ENCODE measurements around the gene SSH2.

Gene SSH2

DNA sequence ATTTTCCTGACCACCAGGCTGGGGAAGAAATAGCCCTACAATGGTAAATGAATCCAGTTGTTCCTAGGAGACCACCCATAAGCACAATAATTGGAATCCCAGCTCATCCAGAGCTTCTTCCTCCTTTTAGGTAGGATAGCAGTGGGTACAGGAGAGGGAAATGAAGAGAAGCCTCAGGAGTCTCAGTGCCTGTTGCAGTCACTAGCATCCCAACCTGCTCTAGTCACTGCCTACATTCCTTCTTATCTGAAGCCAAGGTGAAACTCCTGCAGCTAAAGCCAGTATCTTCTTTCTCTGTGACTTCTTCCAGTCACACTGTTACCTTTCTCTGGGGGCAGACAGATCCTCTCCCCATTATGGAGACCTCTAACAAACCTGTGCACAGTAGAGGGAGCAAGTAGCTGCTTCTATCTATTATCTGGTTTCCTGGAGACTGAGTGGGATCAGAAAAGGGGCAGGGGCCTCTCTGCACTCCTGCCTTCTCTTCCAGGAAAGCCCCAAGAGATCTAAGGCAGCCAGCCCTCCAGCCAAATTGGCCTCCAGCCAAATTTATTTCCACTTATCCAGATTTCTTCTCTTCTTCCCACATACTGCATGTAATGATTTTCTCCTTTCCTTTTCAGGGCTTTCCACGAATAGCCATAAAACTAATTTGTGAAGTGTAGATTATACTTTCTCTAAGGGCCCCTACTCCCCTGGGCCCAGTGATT, 85.5 kb downstream of the SSH2 start:
- Histone ChIP-seq H3K36me3 (peaks cover 3% of the 10 kb centered on the region; the same call in 1 of the 2 replicates), H3K9me3 (ENCODE audit: severe bottlenecking) (no peaks in the 10 kb centered on the region), H3K27me3 (ENCODE audit: insufficient read depth, low read depth, severe bottlenecking) (no peaks in the 10 kb centered on the region), H3K27ac (no peak overlapping the region), H3K4me3 (ENCODE audit: low read depth, low read length) (no peak overlapping the region)
- TF ChIP-seq, protein P1, sequence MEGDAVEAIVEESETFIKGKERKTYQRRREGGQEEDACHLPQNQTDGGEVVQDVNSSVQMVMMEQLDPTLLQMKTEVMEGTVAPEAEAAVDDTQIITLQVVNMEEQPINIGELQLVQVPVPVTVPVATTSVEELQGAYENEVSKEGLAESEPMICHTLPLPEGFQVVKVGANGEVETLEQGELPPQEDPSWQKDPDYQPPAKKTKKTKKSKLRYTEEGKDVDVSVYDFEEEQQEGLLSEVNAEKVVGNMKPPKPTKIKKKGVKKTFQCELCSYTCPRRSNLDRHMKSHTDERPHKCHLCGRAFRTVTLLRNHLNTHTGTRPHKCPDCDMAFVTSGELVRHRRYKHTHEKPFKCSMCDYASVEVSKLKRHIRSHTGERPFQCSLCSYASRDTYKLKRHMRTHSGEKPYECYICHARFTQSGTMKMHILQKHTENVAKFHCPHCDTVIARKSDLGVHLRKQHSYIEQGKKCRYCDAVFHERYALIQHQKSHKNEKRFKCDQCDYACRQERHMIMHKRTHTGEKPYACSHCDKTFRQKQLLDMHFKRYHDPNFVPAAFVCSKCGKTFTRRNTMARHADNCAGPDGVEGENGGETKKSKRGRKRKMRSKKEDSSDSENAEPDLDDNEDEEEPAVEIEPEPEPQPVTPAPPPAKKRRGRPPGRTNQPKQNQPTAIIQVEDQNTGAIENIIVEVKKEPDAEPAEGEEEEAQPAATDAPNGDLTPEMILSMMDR (IDR thresholded peaks at IDR 0.05; ENCODE audit: low read depth, low read length): no peak
- DNase-seq: no peak

DNA sequence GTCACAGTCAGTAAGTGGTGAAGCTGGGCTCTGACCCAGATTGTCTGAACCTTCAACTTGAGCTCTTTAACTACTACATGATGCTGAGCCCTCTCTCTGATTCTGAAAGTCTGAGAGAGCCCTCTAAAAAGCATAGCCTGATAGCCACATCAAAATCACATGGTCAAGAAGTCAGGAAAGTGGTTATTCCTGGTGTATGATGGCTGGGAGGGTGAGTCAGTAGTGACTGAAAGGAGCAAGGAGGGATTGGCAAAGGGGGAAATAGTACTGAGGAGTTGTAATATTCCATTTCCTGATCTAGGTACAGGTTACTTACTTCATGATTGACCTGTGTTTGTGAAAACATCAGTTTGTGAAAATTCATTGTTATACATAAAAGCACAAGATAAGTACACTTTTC, 89.1 kb downstream of the SSH2 start:
- Histone ChIP-seq H3K27me3 (ENCODE audit: insufficient read depth, low read depth, severe bottlenecking) (no peaks in the 10 kb centered on the region), H3K9me3 (ENCODE audit: severe bottlenecking) (no peaks in the 10 kb centered on the region), H3K4me3 (ENCODE audit: low read depth, low read length) (no peak overlapping the region), H3K36me3 (no peaks in the 10 kb centered on the region), H3K27ac (no peak overlapping the region)
- TF ChIP-seq, protein P1 (IDR thresholded peaks at IDR 0.05; ENCODE audit: low read depth, low read length): no peak
- DNase-seq: no peak

DNA sequence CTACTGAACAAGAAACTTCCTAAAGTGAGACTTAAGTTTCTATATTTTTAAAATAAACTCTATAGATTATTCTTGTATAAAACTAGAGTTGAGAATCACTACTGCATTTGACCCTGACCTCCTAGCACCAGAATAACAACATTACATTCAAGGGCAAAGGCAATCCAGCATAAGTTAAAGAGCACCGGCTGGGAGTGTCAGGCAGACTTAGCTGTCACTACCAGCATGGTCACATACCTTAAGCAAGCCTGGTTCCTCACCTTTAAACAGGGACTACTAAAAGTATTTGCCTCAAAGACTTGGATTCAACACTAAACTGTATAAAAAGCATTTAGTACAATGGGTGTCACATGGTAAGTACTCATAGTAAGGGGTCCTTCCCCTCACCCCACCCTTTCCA, 90.4 kb downstream of the SSH2 start:
- H3K27ac ChIP-seq: no peak overlapping the region
- no peak overlapping the region for H3K4me3 ChIP-seq (ENCODE audit: low read depth, low read length)
- no peak for DNase-seq
- H3K9me3 ChIP-seq (ENCODE audit: severe bottlenecking): no peaks in the 10 kb centered on the region
- no peaks in the 10 kb centered on the region for H3K36me3 ChIP-seq
- TF ChIP-seq, protein P1 (IDR thresholded peaks at IDR 0.05; ENCODE audit: low read depth, low read length): no peak
- H3K27me3 ChIP-seq (ENCODE audit: insufficient read depth, low read depth, severe bottlenecking): no peaks in the 10 kb centered on the region

DNA sequence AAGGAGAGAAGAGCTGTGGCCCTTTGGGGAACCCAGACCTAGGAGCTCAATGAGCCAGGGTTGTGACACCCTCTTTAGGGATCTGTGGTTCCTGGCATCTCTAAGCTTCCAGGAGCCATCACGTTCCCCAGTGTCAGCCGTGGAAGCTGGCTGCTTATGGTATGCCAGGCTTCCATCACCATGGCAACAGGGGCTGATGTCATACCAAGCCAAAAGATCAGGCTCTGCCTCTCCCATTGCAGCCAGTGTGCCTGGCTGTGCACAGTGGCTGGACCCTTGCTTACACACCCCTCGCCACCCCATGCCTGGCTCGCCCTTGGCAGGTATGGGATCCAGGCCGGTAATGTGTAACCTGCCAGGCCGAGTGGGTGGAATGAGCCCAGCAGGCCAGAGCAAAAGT, 91.1 kb downstream of the SSH2 start:
- no peaks in the 10 kb centered on the region for H3K9me3 ChIP-seq (ENCODE audit: severe bottlenecking)
- DNase-seq: no peak
- no peak overlapping the region for H3K4me3 ChIP-seq (ENCODE audit: low read depth, low read length)
- no peaks in the 10 kb centered on the region for H3K36me3 ChIP-seq
- TF ChIP-seq, protein P1 (IDR thresholded peaks at IDR 0.05; ENCODE audit: low read depth, low read length): no peak
- H3K27ac ChIP-seq: no peak overlapping the region
- H3K27me3 ChIP-seq (ENCODE audit: insufficient read depth, low read depth, severe bottlenecking): no peaks in the 10 kb centered on the region

DNA sequence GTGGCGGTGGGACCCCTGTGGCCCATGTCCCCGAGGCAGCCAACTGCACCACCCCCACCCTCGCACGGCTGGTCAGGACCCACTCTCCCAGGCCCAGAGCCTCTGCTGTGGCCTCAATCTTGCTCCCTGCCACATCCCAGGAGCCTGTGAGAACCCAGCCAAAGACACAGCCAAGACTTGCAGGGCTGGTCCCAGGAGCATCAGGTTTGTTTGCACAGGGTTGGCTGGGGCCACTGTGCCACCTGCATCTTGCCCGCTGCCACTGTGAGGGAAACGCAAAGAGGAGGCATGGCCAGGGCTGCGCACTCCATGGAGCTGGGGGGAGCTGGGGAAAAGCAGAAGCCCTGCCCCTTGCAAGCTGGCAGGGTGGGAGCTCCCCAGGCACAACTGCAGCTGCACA, 92.5 kb downstream of the SSH2 start:
- H3K27ac ChIP-seq: no peak overlapping the region
- DNase-seq: no peak
- TF ChIP-seq, protein P1 (IDR thresholded peaks at IDR 0.05; ENCODE audit: low read depth, low read length): no peak

DNA sequence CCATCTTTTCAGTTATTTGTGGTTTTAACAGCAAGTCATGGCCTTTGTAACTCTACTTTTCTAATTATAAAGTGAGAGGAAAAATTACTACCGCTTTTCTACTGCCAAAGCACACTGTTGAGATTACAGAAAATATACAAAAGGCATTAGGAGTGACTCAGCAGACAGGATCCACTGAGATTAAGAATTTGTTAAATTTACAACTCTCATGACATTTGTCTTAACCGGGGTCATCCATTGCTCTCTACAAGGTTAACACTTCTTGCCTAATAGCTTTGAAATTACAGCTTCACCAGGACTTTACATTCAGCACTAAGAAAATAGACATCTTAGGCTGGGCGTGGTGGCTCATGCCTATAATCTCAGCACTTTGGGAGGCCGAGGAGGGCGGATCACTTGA, 93.4 kb downstream of the SSH2 start:
- Histone ChIP-seq H3K4me3 (ENCODE audit: low read depth, low read length) (no peak overlapping the region), H3K36me3 (no peaks in the 10 kb centered on the region), H3K27ac (no peak overlapping the region), H3K27me3 (ENCODE audit: insufficient read depth, low read depth, severe bottlenecking) (no peaks in the 10 kb centered on the region), H3K9me3 (ENCODE audit: severe bottlenecking) (no peaks in the 10 kb centered on the region)
- no peak for DNase-seq
- TF ChIP-seq, protein P1 (IDR thresholded peaks at IDR 0.05; ENCODE audit: low read depth, low read length): no peak

More for the DNA sequence above, 92.5 kb downstream of the SSH2 start:
- H3K4me3 ChIP-seq (ENCODE audit: low read depth, low read length): no peak overlapping the region
- H3K9me3 ChIP-seq (ENCODE audit: severe bottlenecking): no peaks in the 10 kb centered on the region
- H3K27me3 ChIP-seq (ENCODE audit: insufficient read depth, low read depth, severe bottlenecking): no peaks in the 10 kb centered on the region
- H3K36me3 ChIP-seq: no peaks in the 10 kb centered on the region

Measured in WERI-Rb-1 (cell line).